ENCODE data around the gene ANKIB1.
"Not testable (repeated sequence)": the region's sequence is repeated elsewhere in the genome, so short reads cannot be mapped to it uniquely, and the experiment has no call there.

The ANKIB1 gene

GRCh38 chr7:92330835-92331438 is 85.2 kb downstream of the ANKIB1 start:
- H3K36me3 Mint-ChIP-seq (ENCODE audit: low read depth), result peaks cover 37% of the 10 kb centered on the region

GRCh38 chr7:92331508-92331907 is 85.7 kb downstream of the ANKIB1 start:
- no peak overlapping the region for H3K4me3 Mint-ChIP-seq
- H3K36me3 Mint-ChIP-seq (ENCODE audit: low read depth), result peaks cover 37% of the 10 kb centered on the region
- H3K4me1 Mint-ChIP-seq (ENCODE audit: low read depth), result peaks cover 5% of the 10 kb centered on the region
- H3K27ac Mint-ChIP-seq, result no peak overlapping the region
- intact Hi-C loops (cut with micrococcal nuclease), result no loop called here
- no peaks in the 10 kb centered on the region for H3K9me3 Mint-ChIP-seq
- no peaks in the 10 kb centered on the region for H3K27me3 Mint-ChIP-seq

More at GRCh38 chr7:92330835-92331438, 85.2 kb downstream of the ANKIB1 start:
- Mint-ChIP-seq H3K27me3 (no peaks in the 10 kb centered on the region), H3K27ac (no peak overlapping the region), H3K4me1 (ENCODE audit: low read depth) (peaks cover 5% of the 10 kb centered on the region), H3K9me3 (no peaks in the 10 kb centered on the region), H3K4me3 (no peak overlapping the region)
- intact Hi-C loops (cut with micrococcal nuclease), result no loop called here

GRCh38 chr7:92332782-92333181 is 87.0 kb downstream of the ANKIB1 start:
- intact Hi-C loops (cut with micrococcal nuclease), result no loop called here

GRCh38 chr7:92333866-92334265 is 88.1 kb downstream of the ANKIB1 start:
- no peak overlapping the region for H3K4me3 Mint-ChIP-seq
- H3K36me3 Mint-ChIP-seq (ENCODE audit: low read depth), result peaks cover 38% of the 10 kb centered on the region
- H3K4me1 Mint-ChIP-seq (ENCODE audit: low read depth), result peaks cover 5% of the 10 kb centered on the region
- intact Hi-C loops (cut with micrococcal nuclease), result no loop called here
- no peaks in the 10 kb centered on the region for H3K9me3 Mint-ChIP-seq
- no peaks in the 10 kb centered on the region for H3K27me3 Mint-ChIP-seq
- no peak overlapping the region for H3K27ac Mint-ChIP-seq

More at GRCh38 chr7:92332782-92333181, 87.0 kb downstream of the ANKIB1 start:
- no peaks in the 10 kb centered on the region for H3K27me3 Mint-ChIP-seq
- H3K4me3 Mint-ChIP-seq, result no peak overlapping the region
- H3K9me3 Mint-ChIP-seq, result no peaks in the 10 kb centered on the region
- H3K36me3 Mint-ChIP-seq (ENCODE audit: low read depth), result peaks cover 38% of the 10 kb centered on the region
- H3K4me1 Mint-ChIP-seq (ENCODE audit: low read depth), result peaks cover 5% of the 10 kb centered on the region
- H3K27ac Mint-ChIP-seq, result no peak overlapping the region

GRCh38 chr7:92335574-92335973 is 89.8 kb downstream of the ANKIB1 start:
- Mint-ChIP-seq H3K9me3 (no peaks in the 10 kb centered on the region), H3K27me3 (no peaks in the 10 kb centered on the region), H3K36me3 (ENCODE audit: low read depth) (peaks cover 36% of the 10 kb centered on the region), H3K27ac (no peak overlapping the region), H3K4me3 (no peak overlapping the region), H3K4me1 (ENCODE audit: low read depth) (peaks cover 5% of the 10 kb centered on the region)
- intact Hi-C loops (cut with micrococcal nuclease), result no loop called here

GRCh38 chr7:92336662-92337340 is 91.0 kb downstream of the ANKIB1 start:
- H3K27ac Mint-ChIP-seq, result no peak overlapping the region
- H3K4me1 Mint-ChIP-seq (ENCODE audit: low read depth), result peaks cover 5% of the 10 kb centered on the region
- no peak overlapping the region for H3K4me3 Mint-ChIP-seq
- no peaks in the 10 kb centered on the region for H3K27me3 Mint-ChIP-seq
- peaks cover 30% of the 10 kb centered on the region for H3K36me3 Mint-ChIP-seq (ENCODE audit: low read depth)
- H3K9me3 Mint-ChIP-seq, result no peaks in the 10 kb centered on the region
- intact Hi-C loops (cut with micrococcal nuclease), result no loop called here

- peaks cover 26% of the 10 kb centered on the region for H3K36me3 Mint-ChIP-seq (ENCODE audit: low read depth)
- H3K27ac Mint-ChIP-seq, result no peak overlapping the region
- no peak overlapping the region for H3K4me3 Mint-ChIP-seq
- intact Hi-C loops (cut with micrococcal nuclease), result loop anchor here (10.0 kb wide), 1 partner anchor 115 kb away; no protein-coding TSS in a partner anchor
- no peaks in the 10 kb centered on the region for H3K27me3 Mint-ChIP-seq
- H3K9me3 Mint-ChIP-seq, result no peaks in the 10 kb centered on the region
- no peaks in the 10 kb centered on the region for H3K4me1 Mint-ChIP-seq (ENCODE audit: low read depth)
Measured at GRCh38 chr7:92340016-92340415, 94.2 kb downstream of the ANKIB1 start.

GRCh38 chr7:92343714-92344113 is 97.9 kb downstream of the ANKIB1 start:
- H3K4me3 Mint-ChIP-seq, result no peak overlapping the region
- H3K27me3 Mint-ChIP-seq, result no peaks in the 10 kb centered on the region
- H3K36me3 Mint-ChIP-seq (ENCODE audit: low read depth), result peaks cover 41% of the 10 kb centered on the region
- H3K27ac Mint-ChIP-seq, result no peak overlapping the region
- intact Hi-C loops (cut with micrococcal nuclease), result loop anchor here (10.0 kb wide), 1 partner anchor 119 kb away; no protein-coding TSS in a partner anchor
- H3K4me1 Mint-ChIP-seq (ENCODE audit: low read depth), result no peaks in the 10 kb centered on the region
- H3K9me3 Mint-ChIP-seq, result no peaks in the 10 kb centered on the region

- Mint-ChIP-seq H3K27me3 (no peaks in the 10 kb centered on the region), H3K27ac (no peak overlapping the region), H3K4me1 (ENCODE audit: low read depth) (no peaks in the 10 kb centered on the region), H3K4me3 (no peak overlapping the region), H3K9me3 (no peaks in the 10 kb centered on the region), H3K36me3 (ENCODE audit: low read depth) (peaks cover 47% of the 10 kb centered on the region)
- intact Hi-C loops (cut with micrococcal nuclease), result no loop called here
Measured at GRCh38 chr7:92352009-92352408, 106.2 kb downstream of the ANKIB1 start.

- Mint-ChIP-seq H3K4me3 (no peak overlapping the region), H3K36me3 (ENCODE audit: low read depth) (peaks cover 48% of the 10 kb centered on the region), H3K27me3 (no peaks in the 10 kb centered on the region), H3K4me1 (ENCODE audit: low read depth) (no peaks in the 10 kb centered on the region), H3K27ac (no peak overlapping the region), H3K9me3 (no peaks in the 10 kb centered on the region)
- intact Hi-C loops (cut with micrococcal nuclease), result no loop called here
Measured at GRCh38 chr7:92354214-92354613, 108.4 kb downstream of the ANKIB1 start.

- Mint-ChIP-seq H3K4me3 (no peak overlapping the region), H3K36me3 (ENCODE audit: low read depth) (peaks cover 55% of the 10 kb centered on the region), H3K9me3 (no peaks in the 10 kb centered on the region), H3K27ac (no peak overlapping the region), H3K4me1 (ENCODE audit: low read depth) (peaks cover 7% of the 10 kb centered on the region), H3K27me3 (no peaks in the 10 kb centered on the region)
- intact Hi-C loops (cut with micrococcal nuclease), result no loop called here
Measured at GRCh38 chr7:92356406-92356805, 110.6 kb downstream of the ANKIB1 start.

- Mint-ChIP-seq H3K9me3 (no peaks in the 10 kb centered on the region), H3K4me3 (no peak overlapping the region), H3K27me3 (no peaks in the 10 kb centered on the region), H3K36me3 (ENCODE audit: low read depth) (peaks cover 59% of the 10 kb centered on the region), H3K27ac (no peak overlapping the region), H3K4me1 (ENCODE audit: low read depth) (peaks cover 7% of the 10 kb centered on the region)
- intact Hi-C loops (cut with micrococcal nuclease), result no loop called here
Measured at GRCh38 chr7:92357260-92357659, 111.5 kb downstream of the ANKIB1 start.

- peaks cover 54% of the 10 kb centered on the region for H3K36me3 Mint-ChIP-seq (ENCODE audit: low read depth)
- H3K27me3 Mint-ChIP-seq; H3K4me1 Mint-ChIP-seq (ENCODE audit: low read depth); intact Hi-C loops (cut with micrococcal nuclease); H3K4me3 Mint-ChIP-seq; H3K9me3 Mint-ChIP-seq; H3K27ac Mint-ChIP-seq: not testable (repeated sequence)
Measured at GRCh38 chr7:92359179-92359578, 113.4 kb downstream of the ANKIB1 start.

GRCh38 chr7:92359801-92360200 is 114.0 kb downstream of the ANKIB1 start:
- Mint-ChIP-seq H3K27me3 (no peaks in the 10 kb centered on the region), H3K4me1 (ENCODE audit: low read depth) (peaks cover 7% of the 10 kb centered on the region), H3K27ac (no peak overlapping the region), H3K9me3 (no peaks in the 10 kb centered on the region), H3K4me3 (no peak overlapping the region), H3K36me3 (ENCODE audit: low read depth) (peaks cover 55% of the 10 kb centered on the region)
- intact Hi-C loops (cut with micrococcal nuclease), result no loop called here

- Mint-ChIP-seq H3K27ac (no peak overlapping the region), H3K4me1 (ENCODE audit: low read depth) (peaks cover 7% of the 10 kb centered on the region), H3K36me3 (ENCODE audit: low read depth) (peaks cover 59% of the 10 kb centered on the region), H3K4me3 (no peak overlapping the region), H3K9me3 (no peaks in the 10 kb centered on the region), H3K27me3 (no peaks in the 10 kb centered on the region)
- intact Hi-C loops (cut with micrococcal nuclease), result no loop called here
Measured at GRCh38 chr7:92360387-92360786, 114.6 kb downstream of the ANKIB1 start.

Data from dendritic cell treated with granulocyte-macrophage colony-stimulating factor and Interleukin-4, amounts not matched to agents 40 ng/mL and 50 ng/mL, for 4 days (primary cell).